GM15510 (cell line): Measurements from ENCODE around the gene BACE2.

Experiments used
- POLR2A ChIP-seq: IDR thresholded peaks from 3 replicates; pipeline ENCODE4 v1.6.1; 2011; ENCODE audit warnings: borderline replicate concordance; ENCODE audit not compliant: insufficient read length; ENCODE audit errors: extremely low read depth

BACE2 gene

DNA sequence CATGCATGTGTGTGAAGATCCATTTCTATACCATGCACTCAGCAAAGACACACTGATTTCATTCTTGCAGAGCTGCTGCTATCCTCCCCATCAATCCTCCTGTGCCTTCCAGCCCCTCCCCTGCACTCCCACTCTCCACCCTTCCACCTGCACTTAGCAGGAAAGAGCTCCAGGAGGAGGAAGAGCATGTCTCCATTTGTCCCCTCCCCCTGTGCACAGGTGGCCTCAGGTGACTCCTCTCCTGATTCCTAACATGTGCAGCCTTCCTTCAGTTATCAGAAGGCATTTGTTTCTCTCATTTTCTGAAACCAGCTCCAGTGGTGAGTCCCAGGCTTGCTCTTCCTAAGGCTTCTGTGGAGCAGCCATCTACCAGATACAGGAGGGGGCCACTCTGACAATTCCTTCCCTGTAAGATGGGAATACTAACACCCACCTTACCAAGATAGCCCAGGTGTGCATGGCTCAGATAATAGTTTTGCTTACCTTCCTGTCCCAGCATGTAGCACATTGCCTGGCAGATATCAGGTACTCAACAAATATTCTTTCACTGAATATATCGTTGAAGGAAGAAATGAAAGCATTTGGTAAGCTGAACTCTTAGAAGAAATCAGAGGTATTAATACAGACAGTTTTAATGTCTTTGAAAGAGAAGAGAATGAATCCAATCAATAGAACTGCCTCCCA lies 126.7 kb downstream of the BACE2 start:
- TF ChIP-seq POLR2A, result no peak

DNA sequence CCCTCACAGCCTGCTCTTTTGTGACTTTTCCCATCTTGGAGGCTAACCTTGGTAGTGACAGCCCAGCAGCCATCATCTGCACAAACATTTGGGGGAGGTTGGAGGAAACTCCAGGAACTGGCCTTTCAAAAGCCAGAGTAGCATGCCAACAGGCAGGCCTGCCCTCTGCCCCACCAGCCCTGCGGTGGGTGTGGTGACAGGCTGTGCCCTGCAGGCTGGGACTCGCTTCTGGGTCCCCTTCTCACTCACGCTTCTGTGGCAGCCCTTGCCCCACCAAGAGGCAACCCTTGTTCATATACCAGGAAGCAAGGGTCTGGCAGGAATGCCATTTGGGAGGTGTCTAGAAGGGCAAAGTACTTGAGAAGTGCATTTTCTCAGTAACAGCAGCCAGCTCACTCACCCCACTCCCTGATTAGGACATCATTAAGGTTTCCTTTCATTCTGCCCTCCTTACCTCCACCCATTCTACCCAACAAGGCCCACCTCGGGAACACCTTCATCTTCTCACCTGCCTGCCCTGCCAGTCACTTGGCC lies 127.8 kb downstream of the BACE2 start:
- no peak for TF ChIP-seq POLR2A

DNA sequence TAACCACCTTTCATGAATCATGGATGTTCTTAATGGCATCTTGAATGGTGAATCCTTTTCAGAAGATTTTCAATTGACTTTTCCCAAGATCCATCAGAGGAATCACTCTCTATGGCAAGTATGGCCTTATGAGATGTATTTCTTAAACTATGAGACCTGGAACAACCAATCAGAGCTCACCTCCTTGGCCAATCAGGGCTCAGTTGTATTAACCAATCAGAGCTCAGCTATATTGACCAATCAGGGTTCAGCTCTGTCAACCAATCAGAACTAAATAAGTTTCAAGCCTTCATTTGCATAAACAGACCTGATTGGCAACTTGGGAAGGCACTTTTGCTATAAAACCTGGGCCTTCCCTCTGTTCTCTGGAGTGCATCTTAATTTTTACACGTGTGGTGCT lies 135.0 kb downstream of the BACE2 start:
- TF ChIP-seq POLR2A, result no peak

DNA sequence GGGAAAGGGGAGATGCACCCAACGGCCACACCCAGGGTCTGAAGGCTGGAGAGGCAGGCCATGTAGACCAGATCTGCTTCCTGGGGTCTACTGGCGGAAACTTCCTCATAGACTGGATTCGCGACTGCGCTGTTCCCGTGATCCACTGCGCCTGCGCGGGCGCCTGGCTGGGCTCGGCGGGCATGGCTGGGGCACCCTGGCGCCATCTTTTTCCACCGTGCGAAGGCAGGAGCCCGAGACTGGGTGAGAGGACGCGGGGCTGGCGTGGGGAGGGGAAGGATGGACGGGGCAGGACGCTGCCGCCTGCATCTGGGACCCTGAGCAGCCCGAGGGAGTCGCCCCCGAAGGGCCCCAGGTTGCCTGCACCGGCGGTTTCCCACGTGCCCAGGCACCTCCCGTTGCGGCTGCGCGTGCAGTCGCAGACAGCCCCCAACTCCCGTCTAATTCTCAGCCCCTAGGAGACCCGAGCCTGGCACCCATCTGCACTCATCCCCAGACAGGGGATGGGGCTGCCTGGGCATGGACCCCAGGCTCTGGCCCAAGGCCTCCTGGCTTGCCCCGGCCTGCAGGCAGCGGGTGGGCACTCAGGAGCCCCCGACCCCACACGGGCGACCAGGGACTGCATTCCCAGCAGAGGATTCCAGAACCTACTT lies 136.2 kb downstream of the BACE2 start:
- no peak for TF ChIP-seq POLR2A

DNA sequence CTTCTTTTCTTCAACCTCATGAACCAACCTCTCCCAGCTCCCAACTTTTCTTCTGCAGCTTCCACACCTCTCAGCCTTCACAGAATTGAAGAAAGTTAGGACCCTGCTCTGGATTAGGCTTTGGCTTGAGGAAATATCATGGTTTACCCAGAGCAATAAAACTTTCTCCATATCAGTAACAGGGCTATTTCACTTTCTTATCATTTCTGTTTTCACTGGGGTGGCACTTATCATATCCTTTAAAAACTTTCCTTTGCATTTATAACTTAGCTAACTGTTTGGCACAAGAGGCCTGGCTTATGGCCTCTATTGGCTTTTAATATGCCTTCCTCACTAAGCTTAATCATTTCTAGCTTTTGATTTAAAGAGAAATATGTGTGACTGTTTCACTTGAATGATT lies 139.3 kb downstream of the BACE2 start:
- no peak for TF ChIP-seq POLR2A

DNA sequence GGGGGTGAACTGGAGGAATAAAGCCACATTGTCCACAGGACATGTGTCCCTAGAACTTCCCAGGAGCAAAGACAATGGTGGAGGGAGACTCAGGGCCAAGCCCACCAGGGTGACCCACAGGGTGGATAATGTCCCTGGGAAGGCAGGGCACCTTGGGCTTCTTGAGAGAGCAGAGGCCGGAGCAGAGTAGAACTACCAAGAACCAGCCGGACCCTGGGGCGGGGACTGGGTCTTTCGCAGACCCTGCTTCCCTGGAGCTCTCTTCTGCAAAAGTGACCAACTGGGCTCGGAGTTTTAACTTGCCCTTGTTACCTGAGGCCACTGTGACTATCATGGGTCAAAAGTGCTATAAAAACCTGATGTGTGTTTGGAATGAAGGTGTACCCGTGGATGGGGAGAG lies 147.8 kb downstream of the BACE2 start:
- TF ChIP-seq POLR2A, result no peak

DNA sequence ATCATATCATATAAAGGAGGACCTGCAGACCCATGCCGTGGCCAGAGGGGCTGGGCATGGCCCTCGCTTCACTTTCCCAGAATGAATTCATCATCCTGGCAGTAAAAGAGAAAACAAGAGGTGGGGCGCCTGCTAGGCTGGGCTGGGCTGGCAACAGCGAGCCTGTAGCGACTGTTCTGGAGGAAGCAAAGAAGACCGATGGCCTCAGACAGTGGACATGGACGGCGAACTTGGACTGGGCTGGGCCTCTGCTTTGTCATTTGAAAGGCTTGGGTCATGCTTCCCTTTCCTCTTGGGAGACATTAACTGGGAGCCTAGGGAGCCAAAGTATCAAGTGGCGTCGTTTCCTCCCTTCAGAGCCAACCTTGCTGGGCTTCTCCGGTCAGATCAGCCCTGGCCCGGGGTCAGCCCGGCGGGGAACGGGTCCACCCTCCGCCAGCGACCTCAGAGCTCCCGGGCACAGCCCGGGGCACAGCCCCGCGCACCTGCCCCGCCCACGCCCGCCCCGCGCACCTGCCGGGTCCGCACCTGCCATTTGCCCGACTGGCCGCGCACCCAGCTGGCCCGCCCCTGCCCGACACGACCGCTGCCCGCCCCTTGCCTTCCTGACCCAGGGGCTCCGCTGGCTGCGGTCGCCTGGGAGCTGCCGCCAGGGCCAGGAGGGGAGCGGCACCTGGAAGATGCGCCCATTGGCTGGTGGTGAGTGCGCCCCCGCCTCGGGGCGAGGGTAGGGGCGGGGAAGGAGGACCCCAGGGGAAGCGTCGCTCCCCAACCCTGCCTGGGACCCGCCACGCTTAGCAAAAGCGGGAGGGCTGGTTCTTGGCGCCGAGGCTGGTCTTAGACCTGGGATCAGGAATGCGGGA lies 148.5 kb downstream of the BACE2 start, which contains the start of gene FAM3B:
FAM3B (plus strand) TSS at position 602 of the 863 bp plus-strand sequence; CDS start at position 681, 79 bp downstream.
- TF ChIP-seq POLR2A, result no peak

DNA sequence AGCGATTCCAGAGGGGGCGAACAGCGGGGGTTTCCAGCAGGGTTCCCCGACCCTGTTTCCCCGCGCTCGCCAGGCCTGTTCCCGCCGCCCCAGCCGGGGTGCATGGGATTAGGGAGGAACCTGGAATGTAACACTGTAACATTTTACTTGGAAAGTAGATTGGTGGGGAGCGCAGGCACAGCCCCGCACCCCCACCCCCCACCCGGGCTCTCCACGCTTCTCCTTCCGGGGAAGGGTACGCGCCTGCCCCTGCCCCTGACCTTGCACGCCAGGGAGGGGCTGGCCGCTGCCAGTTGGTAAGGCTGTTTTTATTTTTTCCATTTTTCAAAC lies 149.1 kb downstream of the BACE2 start:
- TF ChIP-seq POLR2A, result no peak

DNA sequence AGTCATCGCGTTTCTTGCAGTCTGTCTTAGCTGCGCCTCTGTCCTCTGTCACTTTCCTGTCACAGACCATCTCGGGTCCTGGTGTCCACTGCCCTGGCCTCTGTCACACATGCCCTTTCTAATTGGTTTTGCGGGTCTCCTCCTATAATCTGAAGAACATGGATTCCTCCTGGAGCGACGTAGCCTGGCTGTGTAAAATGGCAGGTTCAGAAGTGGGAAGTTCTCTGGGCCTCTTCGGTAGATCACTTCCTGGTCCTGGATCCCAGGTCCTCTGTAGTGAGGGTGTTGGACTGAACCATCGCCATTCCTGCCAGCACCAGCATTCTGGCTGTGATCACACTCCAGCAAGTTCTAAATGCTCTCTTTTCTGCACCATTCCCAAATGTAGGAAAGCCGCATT lies 149.5 kb downstream of the BACE2 start:
- no peak for TF ChIP-seq POLR2A

DNA sequence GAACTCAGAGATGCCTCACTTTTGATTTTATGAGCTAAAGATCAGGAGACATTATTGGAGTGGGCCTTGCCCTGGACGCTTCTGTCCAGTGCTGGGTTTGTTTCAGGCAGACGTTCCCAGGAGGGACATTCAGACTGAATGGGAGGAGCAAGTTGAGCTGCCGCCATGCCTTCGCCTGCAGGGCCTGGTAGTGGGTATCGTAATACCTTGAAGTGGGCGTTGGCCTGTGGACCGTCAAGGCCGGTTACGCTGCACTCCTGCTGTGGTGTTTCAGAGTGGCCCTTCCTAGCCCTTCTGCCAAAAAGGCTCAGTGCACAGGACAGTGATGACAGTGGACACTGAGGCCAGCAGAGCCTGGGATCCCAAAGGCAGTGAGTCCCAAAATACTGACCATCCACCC lies 150.3 kb downstream of the BACE2 start:
- no peak for TF ChIP-seq POLR2A

DNA sequence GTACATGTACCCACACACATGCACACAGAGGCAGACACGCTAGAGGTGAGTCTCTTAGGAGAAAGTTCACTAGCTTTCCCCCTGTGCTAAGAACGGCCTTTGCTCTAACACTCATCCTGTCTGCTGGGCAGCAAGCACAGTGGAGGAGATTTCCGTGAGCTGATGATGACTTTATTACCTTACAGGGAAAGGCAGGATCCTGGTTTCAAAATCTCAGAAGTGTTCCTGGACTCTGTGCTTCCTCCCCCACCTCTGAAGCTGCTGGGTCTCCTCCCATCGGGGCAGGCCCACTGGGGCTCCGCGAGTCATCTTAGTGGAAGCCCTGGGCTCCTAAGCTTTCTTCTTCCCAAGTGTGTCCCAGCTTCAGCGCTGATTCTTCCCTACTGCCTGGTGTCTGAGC lies 151.3 kb downstream of the BACE2 start:
- TF ChIP-seq POLR2A, result no peak

DNA sequence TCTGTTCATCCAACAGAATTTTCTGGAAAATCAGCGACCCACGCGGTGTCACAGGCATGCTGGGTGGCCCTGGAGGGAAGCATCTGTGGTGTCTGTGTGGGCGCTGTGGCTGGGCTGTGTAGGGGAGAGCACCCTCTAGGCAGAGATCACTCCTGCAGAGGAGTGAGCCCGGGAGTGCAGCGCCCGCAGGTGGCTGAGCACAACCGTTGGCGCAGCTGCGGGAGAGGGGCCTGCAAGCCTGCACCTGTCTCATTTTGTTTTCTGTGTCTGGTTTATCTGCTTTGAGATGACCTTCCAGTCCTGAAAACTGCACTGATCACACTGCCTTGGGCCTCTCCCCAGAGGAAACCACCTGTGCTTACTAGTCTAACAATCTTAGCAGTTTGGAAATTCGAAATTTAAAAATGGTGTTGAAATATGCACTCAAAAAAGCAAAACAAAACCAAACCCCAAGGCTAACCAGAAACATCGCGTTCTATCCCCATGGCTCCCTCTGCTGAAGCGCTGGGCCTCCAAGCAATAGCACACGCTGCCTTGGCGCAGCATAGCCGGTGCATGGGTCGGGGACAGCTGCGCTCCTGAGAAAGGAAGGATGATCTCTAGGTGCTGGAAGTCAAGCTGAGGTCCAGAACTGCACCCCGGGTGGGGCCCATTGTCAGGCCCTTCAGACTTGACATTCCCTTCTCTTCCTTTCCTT lies 153.4 kb downstream of the BACE2 start:
- TF ChIP-seq POLR2A, result no peak

DNA sequence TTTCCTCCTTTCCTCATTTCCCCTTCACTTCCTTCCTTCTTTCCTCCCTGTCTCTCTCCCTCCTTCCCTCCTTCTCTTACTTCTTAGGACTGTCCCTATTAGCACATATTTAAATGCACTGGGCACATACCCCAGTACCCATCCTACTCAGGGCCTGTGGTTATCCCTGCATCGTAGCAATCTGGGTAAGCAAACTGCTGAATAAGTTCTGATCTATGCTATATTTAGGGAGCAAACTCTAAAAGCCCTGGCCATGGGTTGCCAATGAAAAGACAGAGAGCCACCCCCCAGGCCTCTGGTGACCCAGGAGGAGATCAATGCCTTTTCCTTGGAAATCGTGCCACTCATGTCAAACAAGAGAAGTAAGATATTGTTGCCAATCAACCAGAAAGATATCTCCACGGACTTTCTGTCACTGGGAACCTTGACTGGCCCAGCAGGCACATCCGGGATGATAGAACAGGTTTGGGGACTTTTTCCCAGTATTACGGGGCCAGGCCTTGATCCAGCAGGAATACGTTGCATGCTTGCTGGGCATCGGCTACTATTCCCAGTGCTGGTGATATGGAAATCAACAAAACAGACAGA lies 154.0 kb downstream of the BACE2 start:
- no peak for TF ChIP-seq POLR2A

DNA sequence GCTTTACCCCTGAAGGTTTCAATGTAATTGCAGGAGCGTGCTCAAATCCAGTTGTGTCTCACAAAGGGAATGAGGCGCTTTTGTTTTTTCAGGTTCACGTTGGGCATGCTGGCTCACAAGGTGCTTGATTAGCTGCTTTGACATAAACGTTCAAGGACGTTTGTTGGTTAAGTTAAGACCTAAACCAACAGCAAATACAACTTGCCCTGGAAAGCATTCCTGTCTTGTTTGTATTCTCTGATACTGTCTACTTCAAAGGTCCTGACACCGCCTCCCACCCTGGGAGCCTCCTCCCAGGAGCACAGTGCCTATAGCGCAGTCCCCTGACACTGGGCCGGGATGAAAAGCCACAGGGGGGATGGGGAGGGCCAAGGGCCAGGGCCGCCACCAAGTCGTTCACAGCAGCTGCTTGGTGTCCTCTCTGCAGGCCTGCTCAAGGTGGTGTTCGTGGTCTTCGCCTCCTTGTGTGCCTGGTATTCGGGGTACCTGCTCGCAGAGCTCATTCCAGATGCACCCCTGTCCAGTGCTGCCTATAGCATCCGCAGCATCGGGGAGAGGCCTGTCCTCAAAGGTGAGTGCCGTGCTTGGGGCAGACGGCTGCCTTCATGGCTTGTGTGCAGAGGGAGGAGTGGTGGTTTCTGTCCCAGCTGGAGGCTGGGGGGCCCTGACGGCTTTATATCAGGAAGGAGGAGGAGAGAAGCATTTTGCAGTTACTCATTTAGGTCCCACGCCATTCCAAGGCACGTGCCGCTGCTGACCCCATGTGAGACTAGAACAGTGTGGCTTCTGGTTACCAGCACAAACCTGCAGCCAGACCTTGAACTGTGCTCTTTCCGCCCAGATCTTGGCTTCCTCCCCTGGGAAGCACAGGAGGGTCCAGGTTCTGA lies 154.8 kb downstream of the BACE2 start:
- no peak for TF ChIP-seq POLR2A
